ENCODE measurements around the gene SNAP47.
"Not testable (repeated sequence)": the region's sequence is repeated elsewhere in the genome, so short reads cannot be mapped to it uniquely, and the experiment has no call there.

SNAP47 gene, protein sequence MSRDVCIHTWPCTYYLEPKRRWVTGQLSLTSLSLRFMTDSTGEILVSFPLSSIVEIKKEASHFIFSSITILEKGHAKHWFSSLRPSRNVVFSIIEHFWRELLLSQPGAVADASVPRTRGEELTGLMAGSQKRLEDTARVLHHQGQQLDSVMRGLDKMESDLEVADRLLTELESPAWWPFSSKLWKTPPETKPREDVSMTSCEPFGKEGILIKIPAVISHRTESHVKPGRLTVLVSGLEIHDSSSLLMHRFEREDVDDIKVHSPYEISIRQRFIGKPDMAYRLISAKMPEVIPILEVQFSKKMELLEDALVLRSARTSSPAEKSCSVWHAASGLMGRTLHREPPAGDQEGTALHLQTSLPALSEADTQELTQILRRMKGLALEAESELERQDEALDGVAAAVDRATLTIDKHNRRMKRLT

DNA sequence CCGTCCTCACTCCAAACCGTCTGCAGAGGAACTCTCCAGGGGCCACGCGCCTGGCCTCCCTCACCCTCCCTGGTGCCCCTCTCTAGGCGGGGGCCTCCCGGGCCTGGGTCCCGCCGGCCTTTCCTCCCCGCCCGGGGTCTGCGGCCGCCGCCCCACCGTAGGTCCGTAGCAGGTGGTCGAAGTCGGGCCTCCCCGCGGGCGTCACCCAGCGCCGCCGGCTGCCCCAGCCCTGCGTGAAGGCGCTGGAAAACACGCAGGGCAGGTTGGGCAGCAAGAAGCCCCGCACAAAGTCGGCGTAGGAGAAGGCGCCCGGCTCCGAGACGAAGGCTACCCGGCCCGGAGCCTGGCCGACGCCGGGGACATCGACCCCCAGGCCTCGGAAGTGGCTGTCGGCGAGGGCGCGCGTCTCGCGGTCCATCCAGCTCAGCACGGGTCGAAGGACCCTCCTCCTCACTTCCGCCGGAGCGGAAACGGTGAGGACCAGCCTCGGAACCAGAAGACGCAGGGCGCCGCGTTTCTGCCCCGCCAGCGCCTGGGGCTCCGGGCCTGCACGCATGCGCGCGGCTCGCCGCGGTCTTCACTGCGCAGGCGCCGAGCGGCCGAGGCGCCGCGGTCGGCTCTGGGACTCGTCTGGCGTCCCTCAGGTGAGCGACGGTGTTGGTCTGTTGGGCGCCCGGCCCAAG is at the start of gene SNAP47, which contains the start of gene JMJD4:
SNAP47 (plus strand) TSS at position 580 of the 683 bp plus-strand sequence. CDS start 12,302 bp downstream, outside the sequence.
JMJD4 (minus strand) TSS at position 447 of the 683 bp plus-strand sequence; CDS start at position 418, 29 bp downstream.
- peak; percentile 92 for DNase-seq

DNA sequence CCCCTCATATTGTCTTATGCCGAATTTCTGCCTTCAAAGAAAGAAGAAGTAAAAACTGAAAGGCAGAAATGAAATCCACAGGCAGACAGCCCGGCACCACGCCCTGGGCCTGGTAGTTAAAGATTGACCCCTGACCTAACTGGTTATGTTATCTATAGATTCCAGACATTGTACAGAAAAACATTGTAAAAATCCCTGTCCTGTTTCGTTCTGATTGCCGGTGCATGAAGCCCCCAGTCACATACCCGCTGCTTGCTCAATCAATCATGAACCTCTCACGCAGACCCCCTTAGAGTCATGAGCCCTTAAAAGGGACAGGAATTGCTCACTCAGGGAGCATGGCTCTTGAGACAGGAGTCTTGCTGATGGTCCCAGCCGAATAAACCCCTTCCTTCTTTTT is 49.4 kb upstream of the SNAP47 start:
- no peak for DNase-seq

DNA sequence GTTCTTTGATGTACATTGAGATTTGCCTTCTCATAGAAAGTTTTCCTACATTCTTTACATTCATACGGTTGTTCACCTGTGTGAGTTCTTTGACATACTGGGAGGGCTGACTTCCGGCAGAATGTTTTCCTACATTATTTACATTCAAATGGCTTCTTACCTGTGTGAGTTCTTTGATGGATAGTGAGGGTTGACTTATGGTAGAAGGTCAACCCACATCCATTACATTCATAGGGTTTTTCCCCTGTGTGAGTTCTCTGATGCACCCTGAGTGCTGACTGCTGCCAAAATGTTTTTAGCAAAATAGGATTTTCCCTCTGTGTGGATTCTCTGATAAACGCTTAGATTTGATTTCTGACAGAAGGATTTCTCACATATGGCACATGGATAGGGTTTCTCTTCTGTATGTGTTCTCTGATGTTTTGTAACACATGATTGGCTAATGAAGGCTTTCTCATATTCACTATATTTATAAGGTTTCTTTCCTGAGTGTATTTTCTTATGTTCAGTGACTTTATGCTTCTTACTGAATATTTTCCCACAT is 37.8 kb upstream of the SNAP47 start:
- DNase-seq: no peak

DNA sequence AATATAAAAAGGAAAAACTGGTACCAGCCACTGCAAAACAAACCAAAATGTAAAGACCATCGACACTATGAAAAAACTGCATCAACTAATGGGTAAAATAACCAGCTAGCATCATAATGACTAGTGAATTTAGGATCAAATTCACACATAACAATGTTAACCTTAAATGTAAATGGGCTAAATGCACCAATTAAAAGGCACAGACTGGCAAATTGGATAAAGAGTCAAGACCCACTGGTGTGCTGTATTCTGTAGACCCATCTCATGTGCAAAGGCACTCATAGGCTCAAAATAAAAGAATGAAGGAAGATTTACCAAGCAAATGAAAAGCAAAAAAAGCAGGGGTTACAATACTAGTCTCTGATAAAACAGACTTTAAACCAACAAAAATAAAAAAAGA is 33.6 kb upstream of the SNAP47 start:
- DNase-seq: not testable (repeated sequence)

DNA sequence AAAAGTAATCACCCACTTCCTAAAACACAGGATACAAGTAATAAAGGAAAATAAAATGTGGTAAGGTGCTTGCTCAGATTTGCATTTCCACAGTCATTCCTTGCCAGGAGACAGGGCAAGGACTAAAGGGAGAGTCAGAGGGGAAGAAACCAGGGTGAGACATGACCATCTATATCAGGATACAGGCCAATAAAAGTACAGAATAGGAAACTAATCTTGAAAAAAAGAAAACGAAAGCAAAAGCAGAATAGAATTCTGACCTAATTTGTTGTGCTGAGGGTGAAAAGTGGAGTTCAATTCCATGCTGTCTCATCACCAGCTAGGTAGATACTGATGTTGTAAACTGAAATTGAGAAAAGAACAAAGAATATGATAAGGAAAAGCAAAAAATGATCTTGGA is 27.4 kb upstream of the SNAP47 start:
- DNase-seq: no peak

DNA sequence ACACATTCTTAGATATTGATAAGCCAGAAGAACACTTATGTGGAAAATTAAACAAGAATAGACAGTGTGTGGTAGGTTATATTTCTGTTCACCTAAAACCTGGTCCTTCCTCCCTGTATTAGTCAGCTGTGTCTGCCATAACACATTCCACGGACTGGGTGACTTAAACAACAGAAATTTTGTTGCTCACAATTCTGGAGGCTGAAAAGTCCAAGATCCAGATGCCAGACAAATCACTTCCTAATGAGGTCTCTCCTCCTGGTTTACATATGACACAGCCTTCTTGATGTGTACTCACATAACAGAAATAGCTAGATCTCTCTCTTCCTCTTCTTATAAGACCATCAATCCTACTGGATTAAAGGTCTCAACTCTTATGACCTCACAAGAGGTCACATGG is 25.8 kb upstream of the SNAP47 start:
- no peak for DNase-seq

DNA sequence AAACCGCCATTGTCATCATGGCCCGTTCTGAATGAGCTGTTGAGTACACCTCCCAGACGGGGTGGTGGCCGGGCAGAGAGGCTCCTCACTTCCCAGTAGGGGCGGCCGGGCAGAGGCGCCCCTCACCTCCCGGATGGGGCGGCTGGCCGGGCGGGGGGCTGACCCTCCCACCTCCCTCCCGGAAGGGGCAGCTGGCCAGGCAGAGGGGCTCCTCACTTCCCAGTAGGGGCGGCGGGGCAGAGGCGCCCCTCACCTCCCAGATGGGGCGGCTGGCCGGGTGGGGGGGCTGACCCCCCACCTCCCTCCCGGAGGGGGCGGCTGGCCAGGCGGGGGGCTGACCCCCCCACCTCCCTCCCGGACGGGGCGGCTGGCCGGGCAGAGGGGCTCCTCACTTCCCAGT is 24.8 kb upstream of the SNAP47 start:
- not testable (repeated sequence) for DNase-seq

DNA sequence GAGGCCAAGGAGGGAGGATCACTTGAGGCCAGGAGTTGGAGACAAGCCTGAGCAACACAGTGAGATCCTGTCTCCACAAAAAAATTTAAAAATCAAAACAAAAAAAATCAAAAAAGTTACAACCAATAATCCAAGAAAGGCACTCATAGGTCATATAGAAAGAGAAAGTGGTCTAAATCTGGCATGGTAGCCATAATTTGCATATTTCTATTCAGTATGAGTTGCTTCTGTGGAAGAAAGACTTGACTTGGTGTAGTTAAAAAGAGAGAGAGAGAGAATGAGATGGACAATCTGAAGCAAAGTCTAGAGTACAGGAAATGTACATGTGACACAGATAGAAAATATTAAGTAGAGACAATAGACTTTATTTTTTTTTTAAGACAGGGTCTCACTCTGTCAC is 22.6 kb upstream of the SNAP47 start:
- DNase-seq: no peak

DNA sequence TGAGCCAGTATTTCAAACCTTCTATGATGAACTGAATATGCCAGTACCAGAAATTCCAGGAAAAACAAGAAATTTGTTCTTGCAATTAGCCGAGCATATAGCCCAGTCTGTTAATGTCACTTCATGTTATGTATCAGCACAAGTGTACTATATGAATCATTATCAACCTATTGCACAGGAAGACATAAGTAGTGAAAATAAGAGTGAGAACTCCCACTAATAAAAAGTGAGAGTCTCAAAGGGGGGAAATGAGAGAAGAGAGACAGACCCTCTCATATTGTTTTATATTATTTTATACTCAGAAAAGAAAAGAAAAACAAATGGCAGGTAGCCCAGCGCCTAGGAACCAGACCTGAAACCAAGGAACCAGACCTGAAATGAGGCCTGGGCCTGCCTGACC is 16.3 kb upstream of the SNAP47 start:
- DNase-seq: no peak

DNA sequence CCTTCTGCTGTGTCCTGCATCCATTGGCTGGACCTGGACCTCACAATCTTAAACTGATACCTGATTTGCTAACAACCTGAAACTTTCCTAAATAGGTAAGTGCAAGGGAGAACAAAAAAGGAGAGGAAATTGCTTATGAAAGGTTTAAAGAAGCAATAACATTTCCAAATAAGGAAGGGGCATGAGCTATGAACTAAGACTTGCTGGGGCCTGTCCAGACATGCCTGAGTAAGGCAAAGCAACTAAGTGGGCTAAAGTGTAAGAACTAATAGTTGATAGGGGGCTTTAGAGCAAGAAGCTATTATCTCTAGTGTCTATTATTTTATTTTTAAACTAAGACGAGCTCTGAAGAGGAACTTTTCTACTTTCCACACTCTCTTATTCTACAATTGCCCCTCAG is 11.8 kb upstream of the SNAP47 start:
- no peak for DNase-seq

DNA sequence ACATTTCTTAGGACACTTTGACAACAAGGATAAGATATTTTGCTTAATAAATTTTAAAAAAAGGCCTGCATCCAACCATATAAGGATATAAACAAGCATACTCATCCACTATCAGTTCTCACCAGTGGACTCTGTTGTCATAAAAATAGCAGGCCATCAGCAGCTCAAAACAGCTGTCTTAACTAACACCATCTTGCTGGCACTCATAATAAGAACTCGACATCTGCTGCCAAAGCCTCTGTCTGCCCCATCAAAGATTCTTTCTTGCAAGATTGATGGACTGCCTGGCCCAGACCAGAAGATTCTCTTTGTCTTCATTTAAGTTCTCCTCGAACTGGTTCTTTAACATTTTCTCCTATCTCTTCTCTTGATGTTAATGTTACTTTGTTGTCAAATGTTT is 10.2 kb upstream of the SNAP47 start:
- no peak for DNase-seq

DNA sequence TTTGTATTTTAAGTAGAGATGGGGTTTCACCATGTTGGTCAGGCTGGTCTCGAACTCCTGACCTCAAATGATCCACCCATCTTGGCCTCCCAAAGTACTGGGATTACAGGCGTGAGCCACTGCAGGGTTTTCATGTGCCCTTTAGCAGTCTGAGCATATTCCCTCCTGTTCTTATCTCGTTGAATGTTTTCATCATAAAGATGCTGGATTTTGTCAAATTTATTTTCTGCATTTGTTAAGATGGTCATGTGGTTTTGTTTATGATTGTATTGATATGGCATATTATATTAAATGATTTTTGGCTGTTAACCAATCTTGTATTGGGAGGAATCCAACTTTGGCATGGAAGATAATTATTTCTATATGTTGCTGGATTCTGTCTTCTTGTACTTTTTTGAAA is 8.9 kb upstream of the SNAP47 start:
- no peak for DNase-seq

DNA sequence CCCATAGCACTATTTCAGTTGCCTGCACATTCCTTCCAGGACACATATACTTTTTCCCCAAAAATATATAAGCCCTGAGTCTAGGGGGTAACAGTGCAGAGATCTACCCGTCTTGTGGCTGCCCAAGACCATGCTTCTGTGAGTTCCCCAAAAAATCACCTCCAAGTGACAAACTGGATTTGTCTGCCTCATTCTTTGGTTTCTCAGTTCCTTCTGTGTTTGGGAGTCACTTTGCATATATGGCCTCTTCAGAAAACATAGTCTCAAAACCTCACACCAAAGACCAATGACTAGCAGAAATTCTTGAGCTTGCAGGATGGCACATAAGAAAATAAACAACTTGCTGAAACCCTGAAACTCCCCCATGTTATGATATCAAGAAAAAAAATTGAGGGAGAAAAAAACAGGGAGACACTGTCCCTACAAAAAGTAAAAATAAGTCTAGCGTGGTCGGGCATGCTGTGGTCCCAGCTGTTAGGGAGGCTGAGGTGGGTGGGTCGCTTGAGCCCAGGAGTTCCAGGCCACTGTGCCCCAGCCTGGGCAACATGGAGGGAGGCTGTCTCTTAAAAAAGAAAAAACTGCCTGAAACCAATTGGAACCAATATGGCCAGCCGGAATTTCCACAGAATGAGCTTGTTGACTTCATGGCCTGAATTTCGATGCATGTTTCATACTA is 8.2 kb upstream of the SNAP47 start:
- no peak for DNase-seq

DNA sequence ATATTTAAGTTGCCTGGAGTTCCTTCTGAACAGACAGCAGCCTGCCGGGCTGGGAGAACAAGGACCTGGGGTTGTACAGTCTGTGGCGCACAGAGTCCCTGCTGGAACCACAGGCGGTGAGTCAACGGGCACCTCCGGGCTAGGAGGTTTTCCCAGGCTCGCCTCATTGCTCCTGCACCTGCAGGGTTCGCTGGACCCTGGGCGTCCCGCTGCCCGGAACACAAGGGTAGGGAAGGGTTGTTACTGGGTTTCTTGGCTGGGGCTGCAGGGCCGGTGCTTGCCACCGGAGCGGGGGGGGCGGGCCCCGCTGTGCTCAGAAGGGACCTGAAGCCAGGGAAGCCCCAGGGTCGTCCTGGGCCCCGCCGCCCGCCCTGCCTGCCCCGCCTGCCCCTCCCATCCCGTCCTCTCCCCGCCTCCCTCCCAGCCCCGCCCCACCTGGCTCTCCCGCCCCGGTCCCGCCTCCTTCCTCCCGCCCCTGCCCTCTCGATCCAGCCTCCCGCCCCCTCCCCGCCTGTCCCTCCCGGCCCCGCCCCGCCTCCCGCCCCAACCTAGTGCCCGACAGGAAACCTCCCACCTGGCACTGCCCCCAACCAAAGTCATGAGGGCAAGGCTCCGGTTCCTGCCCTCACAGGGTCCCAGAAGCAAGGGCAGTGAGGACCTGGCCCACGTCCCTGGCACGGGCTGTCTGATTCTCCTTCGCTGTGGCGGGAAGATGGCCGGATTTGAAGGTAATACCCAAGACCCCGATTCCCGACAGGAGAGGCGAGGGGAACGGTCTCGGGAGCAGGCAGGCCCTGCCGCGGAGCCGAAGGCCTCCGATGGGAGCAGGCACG is 7.0 kb upstream of the SNAP47 start:
- peak; percentile 63 for DNase-seq

DNA sequence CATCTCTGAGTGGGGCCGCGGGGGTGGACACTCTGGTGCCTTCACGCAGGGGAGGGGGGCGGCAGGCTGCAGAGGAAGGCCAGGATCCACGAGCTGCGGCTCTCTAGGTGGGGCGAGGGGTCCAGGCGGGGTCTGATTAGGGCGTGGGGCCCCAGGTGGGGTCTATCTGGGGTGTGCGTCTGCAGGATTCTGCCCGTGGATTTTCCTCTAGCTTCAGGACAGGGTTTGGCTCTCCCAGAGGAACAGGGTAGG is 6.4 kb upstream of the SNAP47 start:
- DNase-seq: no peak

DNA sequence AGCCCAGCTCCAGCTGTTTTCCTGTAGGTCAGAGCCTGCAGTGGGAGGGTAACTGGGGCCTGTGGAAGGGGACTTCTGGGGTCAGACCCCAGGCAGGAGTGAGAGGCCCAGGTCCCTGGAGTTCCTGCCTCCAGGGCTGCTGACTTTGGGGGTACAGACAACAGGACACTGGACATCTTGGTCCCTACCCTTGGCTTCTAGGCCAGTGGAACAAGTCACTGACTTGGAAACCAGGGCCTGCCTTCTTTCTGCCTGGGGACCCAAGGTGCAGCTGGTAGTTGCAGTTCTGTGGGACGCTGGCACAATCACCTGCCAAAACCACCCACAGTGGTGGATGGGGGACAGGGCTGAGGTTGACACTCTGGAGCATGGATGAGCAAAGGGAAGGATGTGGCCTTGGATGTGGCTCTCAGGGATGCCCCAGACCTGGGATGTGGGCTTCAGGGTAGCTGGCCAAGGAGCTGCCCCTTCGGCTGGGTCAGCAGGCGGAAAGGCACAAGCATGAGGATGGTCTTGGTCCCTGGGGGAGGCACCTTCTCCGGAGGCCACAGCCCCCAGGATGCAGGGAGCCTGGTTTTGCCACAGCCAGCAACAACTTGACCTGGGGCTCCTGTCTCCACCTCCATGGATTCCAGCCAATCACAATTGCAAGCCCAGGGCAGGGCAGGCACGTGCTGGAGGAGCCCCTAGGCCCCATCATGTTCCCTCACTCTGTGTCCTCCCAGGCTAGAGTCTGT is 5.9 kb upstream of the SNAP47 start:
- no peak for DNase-seq

DNA sequence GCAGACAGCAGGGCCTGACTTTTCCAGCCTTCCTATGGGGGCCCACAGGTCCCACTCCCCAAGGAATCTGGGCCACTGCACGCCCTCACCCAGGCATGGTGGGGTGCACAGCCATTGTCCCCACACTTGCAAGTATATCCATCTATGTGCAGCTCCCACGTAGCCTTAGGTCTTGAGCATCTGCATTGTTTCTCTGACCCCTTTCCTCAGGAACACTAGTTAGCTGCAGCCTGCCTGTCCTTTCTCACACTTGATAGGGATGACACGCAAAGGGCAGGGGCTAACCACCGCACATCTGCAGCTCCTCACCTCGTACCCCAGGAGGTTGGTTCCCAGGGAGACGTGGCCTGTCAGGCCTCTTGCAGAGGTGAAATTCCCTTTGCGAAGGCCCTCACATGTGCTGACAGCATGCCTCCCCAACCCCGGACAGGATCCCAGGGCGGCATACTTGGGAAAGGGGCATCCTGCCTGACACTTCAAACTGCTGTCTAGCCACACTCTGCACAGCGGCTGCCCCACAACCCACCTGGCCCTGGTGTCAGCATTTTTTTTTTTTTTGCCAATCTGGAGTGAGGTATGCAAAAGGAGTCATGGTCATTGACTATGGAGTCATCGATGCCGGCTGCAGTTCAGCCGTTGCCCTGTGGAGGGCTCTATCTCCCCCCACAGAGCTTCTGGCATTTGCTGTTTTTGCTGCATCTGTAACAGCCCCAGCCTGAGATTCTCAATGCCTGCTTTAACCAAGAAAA is 5.2 kb upstream of the SNAP47 start:
- peak; percentile 52 for DNase-seq

DNA sequence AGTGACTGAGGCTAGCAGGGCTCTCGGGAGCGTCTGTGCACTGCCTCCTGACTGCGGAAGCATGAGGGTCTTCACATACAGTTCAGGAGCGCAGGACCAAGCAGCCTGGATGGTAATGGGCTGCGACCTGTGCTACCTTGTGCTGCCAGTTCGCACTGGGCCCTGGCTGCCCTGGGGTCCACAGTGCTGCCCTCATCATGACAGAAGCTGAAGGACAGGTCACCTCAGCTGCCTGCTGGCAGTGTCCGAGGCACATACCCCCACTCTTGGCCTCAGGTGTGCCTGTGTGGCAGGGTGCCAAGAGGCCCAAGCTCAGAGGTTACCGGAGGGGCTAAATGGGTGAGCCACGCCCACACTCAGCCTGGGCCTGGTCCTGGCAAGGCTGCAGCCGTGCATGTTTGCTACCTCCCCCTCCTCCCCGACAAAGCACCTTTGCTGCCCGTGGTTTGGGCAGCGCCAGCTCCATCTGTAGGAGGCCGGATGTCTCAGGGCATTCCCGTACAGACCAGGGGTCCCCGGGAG is 4.5 kb upstream of the SNAP47 start:
- no peak for DNase-seq

DNA sequence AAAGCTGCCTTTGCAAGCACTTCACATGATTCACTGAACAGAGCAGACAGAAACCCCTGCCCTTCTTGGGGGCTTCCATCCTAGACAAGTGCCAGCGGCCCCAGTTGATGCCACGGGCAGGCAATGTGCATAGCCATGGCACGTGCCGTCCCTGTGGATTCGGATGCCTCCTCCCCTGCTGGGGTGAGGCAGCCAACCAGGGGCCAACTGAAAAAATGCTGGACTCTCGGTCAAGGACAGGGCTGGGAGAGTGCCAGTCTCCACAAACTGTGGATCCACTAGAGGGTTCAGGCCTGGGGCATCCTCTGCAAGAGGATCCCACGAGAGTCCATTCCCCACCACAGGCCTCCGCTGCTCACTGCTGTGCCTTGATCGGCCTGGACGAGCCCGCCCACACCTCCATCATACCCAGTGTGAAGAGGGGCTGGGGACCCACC is 4.0 kb upstream of the SNAP47 start:
- no peak for DNase-seq

DNA sequence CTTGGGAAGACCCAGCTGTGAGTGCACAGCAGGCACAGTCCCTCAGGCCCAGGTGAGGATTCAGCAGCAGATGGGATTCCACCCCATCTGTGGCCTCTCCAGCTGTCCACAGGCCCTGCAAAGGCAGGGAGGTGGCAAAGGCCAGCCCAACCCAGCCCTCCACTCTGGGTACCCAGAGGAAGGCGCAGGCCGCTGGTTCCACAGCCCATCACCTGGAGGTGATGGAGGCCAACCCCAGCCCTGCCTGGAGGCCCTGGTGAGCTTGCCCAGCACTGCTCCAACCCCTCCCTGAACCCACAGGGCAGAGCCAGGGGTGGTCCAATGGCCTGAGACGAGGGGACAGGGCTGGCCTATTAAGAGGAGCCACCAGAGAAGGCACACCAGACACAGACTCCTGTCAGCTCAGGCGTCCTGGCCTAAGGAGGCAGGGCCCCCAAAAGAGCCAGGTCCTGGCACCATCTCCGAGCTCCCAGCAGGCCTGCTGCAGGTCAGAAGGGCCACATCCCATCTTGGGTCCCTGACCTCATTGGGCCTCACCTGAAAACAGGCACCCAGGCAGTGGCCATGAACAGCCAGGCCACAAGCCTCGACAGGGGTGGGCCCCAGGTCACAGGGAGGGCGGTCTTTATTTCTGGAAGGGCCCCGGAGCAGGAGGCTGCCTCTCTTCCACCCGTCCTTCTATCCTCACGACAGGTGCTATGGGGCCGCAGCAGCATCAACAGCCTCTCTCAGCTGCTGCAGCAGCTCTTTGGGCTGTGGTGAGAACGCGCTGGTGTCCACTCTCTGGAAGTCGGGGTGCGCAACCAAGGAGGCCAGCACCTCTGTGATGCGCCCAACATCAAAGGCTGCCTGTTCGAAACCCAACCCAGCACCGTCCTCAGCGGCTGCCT is 3.3 kb upstream of the SNAP47 start:
- DNase-seq: no peak
